Measurements from ENCODE around the gene ORC6. TPM values are rescaled to one million over a fixed set of nuclear protein-coding genes. Genes with fewer than 3 reads are reported as not detected.

The ORC6 gene
- total RNA-seq, 4 donors from 2014 or later: 3.4 to 12.6 (median 7.7) TPM

- Histone ChIP-seq H3K9me3 (no peaks in the 10 kb centered on the region), H3K27me3 (no peaks in the 10 kb centered on the region), H3K27ac (no peak overlapping the region), H3K4me3 (no peak overlapping the region), H3K4me1 (no peaks in the 10 kb centered on the region), H3K36me3 (no peaks in the 10 kb centered on the region)
- no peak for DNase-seq
- WGBS, 2 donors: 89 to 98% methylated on average over 4 to 6 of the region's 6 CpGs
- intact Hi-C loops (cut with DNase I): no loop called here
- TF ChIP-seq CTCF (IDR thresholded peaks at IDR 0.05) (no peak), POLR2A (IDR thresholded peaks at IDR 0.05) (no peak)
These were observed 30.1 kb downstream of the ORC6 start for GRCh38 chr16:46719528-46719927.

- H3K4me1 ChIP-seq: no peaks in the 10 kb centered on the region
- TF ChIP-seq POLR2A (IDR thresholded peaks at IDR 0.05) (no peak), CTCF (IDR thresholded peaks at IDR 0.05) (no peak)
- WGBS, 2 donors: 71 to 85% methylated on average over 1 to 2 of the region's 2 CpGs
- DNase-seq: no peak
- no peak overlapping the region for H3K4me3 ChIP-seq
- H3K27me3 ChIP-seq: no peaks in the 10 kb centered on the region
- no peaks in the 10 kb centered on the region for H3K9me3 ChIP-seq
- no peaks in the 10 kb centered on the region for H3K36me3 ChIP-seq
- intact Hi-C loops (cut with DNase I): no loop called here
- H3K27ac ChIP-seq: no peak overlapping the region
These were observed 31.2 kb downstream of the ORC6 start for GRCh38 chr16:46720619-46721018.

- Histone ChIP-seq H3K36me3 (no peaks in the 10 kb centered on the region), H3K4me3 (no peak overlapping the region), H3K27ac (no peak overlapping the region), H3K4me1 (no peaks in the 10 kb centered on the region), H3K9me3 (no peaks in the 10 kb centered on the region), H3K27me3 (no peaks in the 10 kb centered on the region)
- WGBS, 2 donors: 68 to 81% methylated on average over 4 of the region's 4 CpGs
- TF ChIP-seq POLR2A (IDR thresholded peaks at IDR 0.05) (no peak), CTCF (IDR thresholded peaks at IDR 0.05) (no peak)
- intact Hi-C loops (cut with DNase I): no loop called here
- no peak for DNase-seq
These were observed 32.4 kb downstream of the ORC6 start for GRCh38 chr16:46721885-46722284.

- H3K36me3 ChIP-seq: no peaks in the 10 kb centered on the region
- intact Hi-C loops (cut with DNase I): no loop called here
- H3K4me3 ChIP-seq: no peak overlapping the region
- no peak for TF ChIP-seq POLR2A (IDR thresholded peaks at IDR 0.05)
- TF ChIP-seq CTCF (IDR thresholded peaks at IDR 0.05): no peak
- H3K27me3 ChIP-seq: no peaks in the 10 kb centered on the region
- no peaks in the 10 kb centered on the region for H3K4me1 ChIP-seq
- 81 to 100% methylated on average over 3 to 7 of the region's 7 CpGs for WGBS, 2 donors
- DNase-seq: no peak
- no peaks in the 10 kb centered on the region for H3K9me3 ChIP-seq
- H3K27ac ChIP-seq: no peak overlapping the region
These were observed 37.7 kb downstream of the ORC6 start for GRCh38 chr16:46727184-46727583.

GRCh38 chr16:46727630-46728029 is 38.2 kb downstream of the ORC6 start:
- DNase-seq: no peak
- WGBS, 2 donors: 95 to 96% methylated on average over 4 to 9 of the region's 9 CpGs
- no peaks in the 10 kb centered on the region for H3K36me3 ChIP-seq
- TF ChIP-seq POLR2A (IDR thresholded peaks at IDR 0.05) (no peak), CTCF (IDR thresholded peaks at IDR 0.05) (no peak)
- intact Hi-C loops (cut with DNase I): no loop called here
- no peak overlapping the region for H3K27ac ChIP-seq
- H3K4me3 ChIP-seq: no peak overlapping the region
- no peaks in the 10 kb centered on the region for H3K27me3 ChIP-seq
- no peaks in the 10 kb centered on the region for H3K9me3 ChIP-seq
- no peaks in the 10 kb centered on the region for H3K4me1 ChIP-seq

All from esophagus squamous epithelium (tissue), 5 donors.